RWPE2 (cell line): ENCODE measurements around the gene ABHD13.

Experiments used
- ATAC-seq: fragments of 200-7000 bp; cut with Tn5 transposase; 3 replicates; pipeline ENCODE4 v1.9.1; 2021; ENCODE audit warnings: low read depth
- DNase-seq: peaks from one replicate; pipeline ENCODE4 v3.0.0-alpha.2; 2020; ENCODE audit warnings: low spot score
- H3K27ac ChIP-seq: fragments of 450-650 bp; 2 replicates; pipeline ENCODE4 v1.5.1; 2017; ENCODE audit warnings: mild to moderate bottlenecking; ENCODE audit not compliant: poor library complexity, severe bottlenecking
- H3K27me3 ChIP-seq: fragments of 250-450 bp; sonication (Bioruptor Pico); 2 replicates; pipeline ENCODE4 v1.5.1; 2021; ENCODE audit warnings: mild to moderate bottlenecking, moderate library complexity; ENCODE audit not compliant: insufficient read depth, poor library complexity, severe bottlenecking
- H3K36me3 ChIP-seq: fragments of 250-450 bp; sonication (Bioruptor Pico); 2 replicates; pipeline ENCODE4 v1.5.1; 2020; ENCODE audit warnings: low read depth, mild to moderate bottlenecking, moderate library complexity
- H3K4me1 ChIP-seq: fragments of 250-450 bp; sonication (Bioruptor Pico); 2 replicates; pipeline ENCODE4 v1.5.1; 2021; ENCODE audit warnings: mild to moderate bottlenecking, moderate library complexity; ENCODE audit not compliant: insufficient read depth, poor library complexity, severe bottlenecking
- H3K4me3 ChIP-seq: fragments of 250-450 bp; sonication (Bioruptor Pico); 2 replicates; pipeline ENCODE4 v1.5.1; 2021; ENCODE audit warnings: mild to moderate bottlenecking, moderate library complexity; ENCODE audit not compliant: severe bottlenecking
- H3K9me3 ChIP-seq: fragments of 250-450 bp; sonication (Bioruptor Pico); 2 replicates; pipeline ENCODE4 v1.5.1; 2021; ENCODE audit warnings: mild to moderate bottlenecking, moderate library complexity; ENCODE audit not compliant: severe bottlenecking
- CTCF ChIP-seq: fragments of 450-650 bp; IDR thresholded peaks from one replicate; pipeline ENCODE4 v1.5.1; 2017; ENCODE audit warnings: mild to moderate bottlenecking, moderate library complexity; ENCODE audit not compliant: poor library complexity, severe bottlenecking

The ABHD13 gene

GRCh38 chr13:108218044-108218974, at the start of gene ABHD13:
TSS of gene ABHD13 (plus strand) at chr13:108218392. CDS start at chr13:108229219, 10,827 bp downstream.
- Histone ChIP-seq H3K4me3 (peak within 1 kb of the TSS; percentile 54), H3K9me3 (no peaks in the 10 kb centered on the region), H3K27me3 (no peaks in the 10 kb centered on the region), H3K27ac (peak within 1 kb of the TSS; percentile 55), H3K36me3 (peaks cover 3% of the 10 kb centered on the region; the same call in 1 of the 2 replicates), H3K4me1 (peaks cover 19% of the 10 kb centered on the region)
- DNase-seq (peak; percentile 86), ATAC-seq (peak; percentile 70)
- no peak for TF ChIP-seq CTCF

GRCh38 chr13:108168929-108169328, 49.3 kb upstream of the ABHD13 start:
- Histone ChIP-seq H3K4me3 (no peak overlapping the region), H3K9me3 (no peaks in the 10 kb centered on the region), H3K27ac (no peak overlapping the region), H3K36me3 (no peaks in the 10 kb centered on the region), H3K4me1 (no peaks in the 10 kb centered on the region), H3K27me3 (no peaks in the 10 kb centered on the region)
- no peak for DNase-seq
- no peak for ATAC-seq
- TF ChIP-seq CTCF: no peak

GRCh38 chr13:108176685-108177274, 41.4 kb upstream of the ABHD13 start:
- Histone ChIP-seq H3K4me1 (no peaks in the 10 kb centered on the region), H3K9me3 (no peaks in the 10 kb centered on the region), H3K27me3 (no peaks in the 10 kb centered on the region), H3K4me3 (no peak overlapping the region), H3K36me3 (no peaks in the 10 kb centered on the region), H3K27ac (no peak overlapping the region)
- DNase-seq (no peak), ATAC-seq (no peak)
- peak; percentile 74 for TF ChIP-seq CTCF

- DNase-seq (no peak), ATAC-seq (no peak)
- no peaks in the 10 kb centered on the region for H3K27me3 ChIP-seq
- H3K4me3 ChIP-seq: no peak overlapping the region
- H3K9me3 ChIP-seq: no peaks in the 10 kb centered on the region
- no peak overlapping the region for H3K27ac ChIP-seq
- H3K36me3 ChIP-seq: no peaks in the 10 kb centered on the region
- no peaks in the 10 kb centered on the region for H3K4me1 ChIP-seq
- no peak for TF ChIP-seq CTCF
These were observed 40.1 kb upstream of the ABHD13 start for GRCh38 chr13:108178078-108178477.
